Activated CD4-positive, alpha-beta T cell treated with anti-CD3 and anti-CD28 coated beads for 1 hour (primary cell): Measurements from ENCODE around the gene PRSS56.

Source experiments
- DNase-seq: peaks from one replicate; pipeline ENCODE4 v3.0.0-alpha.2; 2020

Gene PRSS56

DNA sequence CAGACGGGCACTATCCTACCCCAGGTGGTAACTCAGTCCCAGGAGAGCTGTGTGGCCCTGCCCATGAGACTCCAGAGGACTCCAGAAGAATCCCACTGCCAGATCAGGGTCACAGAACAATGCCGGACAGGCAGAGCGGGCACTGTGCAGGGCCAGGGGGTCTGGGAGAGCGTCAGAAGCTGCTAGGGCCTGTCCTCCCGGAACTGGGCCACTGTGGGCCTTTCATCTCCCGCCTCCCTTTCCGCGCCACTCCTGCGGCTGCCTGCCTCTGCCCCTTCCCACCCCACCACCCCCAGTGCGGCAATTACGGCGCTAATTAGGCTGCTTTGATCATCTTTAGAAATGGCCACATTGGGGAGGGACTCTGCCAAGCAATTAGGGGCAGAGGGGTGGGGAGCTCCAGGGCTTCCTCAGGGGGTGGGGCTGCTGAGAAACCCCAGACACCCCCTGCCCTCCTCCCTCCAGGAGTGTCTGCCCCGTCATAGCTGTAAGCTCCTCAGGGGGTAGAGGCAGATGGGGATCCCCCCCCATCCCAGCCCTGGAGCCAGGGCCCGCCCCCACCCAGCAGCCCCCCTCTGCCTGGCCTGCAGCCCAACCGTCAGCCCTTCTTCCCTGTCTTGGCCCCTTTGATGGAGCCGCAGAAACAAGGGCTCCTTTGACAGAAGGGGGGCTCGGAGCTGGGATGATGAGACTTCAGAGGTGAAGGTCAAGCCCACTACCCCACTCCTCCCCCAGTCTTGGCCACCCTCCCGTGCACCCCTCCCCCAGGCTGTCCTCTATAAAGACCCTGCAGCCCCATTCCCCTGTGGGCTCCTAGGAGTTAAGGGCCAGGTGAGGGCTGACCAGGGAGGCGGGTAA is at the start of gene PRSS56:
Gene PRSS56, plus strand, starts transcription at position 808 of the 858 bp plus-strand sequence. CDS start 211 bp downstream, outside the sequence.
- DNase-seq, result no peak

DNA sequence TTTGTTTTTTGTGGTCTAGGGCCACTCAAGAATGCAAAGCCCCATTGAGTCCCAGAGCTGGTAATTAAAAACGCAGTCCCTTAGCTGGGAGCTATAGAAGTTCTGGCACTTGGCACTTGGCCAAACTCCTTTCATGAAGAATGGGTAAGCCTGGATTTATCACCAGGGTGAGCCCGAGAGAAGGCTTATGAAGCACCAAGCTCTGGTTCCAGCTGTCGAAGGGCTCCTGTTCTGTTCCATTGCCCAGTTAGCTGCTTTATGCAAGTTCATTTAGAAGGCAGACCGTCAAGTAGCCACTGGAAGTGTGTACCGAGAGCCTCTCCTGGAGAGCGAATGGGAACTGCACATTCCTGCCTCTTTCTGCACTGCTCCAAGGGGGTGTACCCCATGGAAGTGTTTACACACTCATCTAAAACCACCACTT is 46.7 kb upstream of the PRSS56 start:
- no peak for DNase-seq

DNA sequence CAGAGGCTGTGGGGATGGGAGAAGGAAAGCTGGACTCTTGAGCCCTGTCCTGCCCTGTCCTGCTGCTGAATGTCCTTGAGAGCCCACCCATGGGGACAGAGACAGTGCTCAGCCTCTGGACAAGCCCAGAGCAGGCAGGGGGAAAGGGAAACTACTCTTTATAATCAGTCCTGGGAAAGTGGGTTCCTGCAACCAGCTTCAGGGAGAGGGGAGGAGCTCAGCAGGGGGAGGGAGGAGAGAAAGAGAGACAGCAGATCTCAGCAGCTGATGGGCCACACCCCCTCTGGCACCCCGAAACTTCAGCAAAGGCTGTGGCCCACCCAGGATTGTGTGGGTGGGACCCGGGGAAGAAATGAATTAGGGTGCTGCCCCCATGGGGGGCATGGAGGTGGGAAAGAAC is 44.1 kb upstream of the PRSS56 start:
- no peak for DNase-seq

DNA sequence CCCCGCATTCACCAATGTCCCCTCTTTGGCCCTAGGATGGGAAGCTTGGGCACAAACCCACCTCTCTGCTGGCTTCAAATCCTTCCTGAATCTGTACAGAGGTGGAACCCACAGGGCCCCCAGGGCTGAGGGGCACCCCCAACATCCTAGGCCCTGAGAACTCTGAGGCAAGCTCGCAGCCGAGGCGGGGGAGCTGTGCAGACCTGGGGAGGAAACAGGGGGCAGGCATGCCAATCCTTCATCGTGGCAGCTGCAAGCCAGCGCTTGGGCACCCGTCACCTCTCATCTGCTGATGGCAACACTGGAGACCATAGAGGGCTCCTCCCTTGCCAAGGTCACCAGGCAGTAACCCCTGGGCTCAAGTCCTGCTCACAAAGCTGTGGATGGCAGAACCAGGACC is 43.4 kb upstream of the PRSS56 start:
- no peak for DNase-seq

GRCh38 chr2:232477751-232478510 is 42.3 kb upstream of the PRSS56 start:
- no peak for DNase-seq

- no peak for DNase-seq
These were observed 41.4 kb upstream of the PRSS56 start for GRCh38 chr2:232478571-232479340.

DNA sequence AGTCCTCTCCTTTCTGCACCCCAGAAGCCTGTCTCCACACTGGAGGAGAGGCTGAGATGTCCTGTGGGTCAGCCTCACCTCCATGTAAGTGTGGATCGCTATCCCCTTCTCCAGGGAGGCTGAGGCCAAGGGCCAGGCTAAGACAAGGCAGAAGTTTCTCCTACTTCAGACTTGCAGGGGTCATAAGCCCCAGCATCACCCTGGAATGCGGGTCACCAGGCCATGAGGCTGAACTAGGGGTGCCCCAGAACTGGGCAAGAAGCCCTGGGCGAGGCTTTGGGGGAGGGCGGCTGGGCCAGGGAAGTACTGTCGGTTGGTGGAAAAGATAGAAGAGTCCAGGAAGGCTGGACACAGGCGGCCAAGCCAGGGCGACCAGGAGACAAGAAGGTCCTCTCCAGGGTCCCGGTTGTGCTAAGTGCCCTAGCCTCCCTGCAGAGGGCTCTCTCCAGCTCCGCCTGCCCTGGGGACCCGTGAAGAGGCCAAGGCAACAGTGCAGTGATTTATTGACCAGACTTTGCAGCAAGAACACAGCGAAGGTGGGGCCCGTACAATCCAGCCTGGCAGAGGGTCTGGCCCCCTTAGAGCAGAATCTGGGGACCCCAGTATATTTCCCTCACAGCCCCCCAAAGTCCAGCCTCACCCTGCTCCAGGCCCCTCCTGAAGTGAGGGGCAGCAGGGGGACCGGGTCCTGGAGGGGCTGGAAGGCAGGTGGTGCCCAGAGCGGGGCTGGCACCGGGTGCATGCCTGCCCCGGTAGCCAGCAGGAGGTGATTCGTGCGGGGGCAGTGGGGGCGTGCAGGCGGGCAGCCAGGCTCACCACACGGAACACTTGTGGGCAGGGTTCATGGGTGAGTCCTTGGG is 40.6 kb upstream of the PRSS56 start:
- DNase-seq, result no peak

DNA sequence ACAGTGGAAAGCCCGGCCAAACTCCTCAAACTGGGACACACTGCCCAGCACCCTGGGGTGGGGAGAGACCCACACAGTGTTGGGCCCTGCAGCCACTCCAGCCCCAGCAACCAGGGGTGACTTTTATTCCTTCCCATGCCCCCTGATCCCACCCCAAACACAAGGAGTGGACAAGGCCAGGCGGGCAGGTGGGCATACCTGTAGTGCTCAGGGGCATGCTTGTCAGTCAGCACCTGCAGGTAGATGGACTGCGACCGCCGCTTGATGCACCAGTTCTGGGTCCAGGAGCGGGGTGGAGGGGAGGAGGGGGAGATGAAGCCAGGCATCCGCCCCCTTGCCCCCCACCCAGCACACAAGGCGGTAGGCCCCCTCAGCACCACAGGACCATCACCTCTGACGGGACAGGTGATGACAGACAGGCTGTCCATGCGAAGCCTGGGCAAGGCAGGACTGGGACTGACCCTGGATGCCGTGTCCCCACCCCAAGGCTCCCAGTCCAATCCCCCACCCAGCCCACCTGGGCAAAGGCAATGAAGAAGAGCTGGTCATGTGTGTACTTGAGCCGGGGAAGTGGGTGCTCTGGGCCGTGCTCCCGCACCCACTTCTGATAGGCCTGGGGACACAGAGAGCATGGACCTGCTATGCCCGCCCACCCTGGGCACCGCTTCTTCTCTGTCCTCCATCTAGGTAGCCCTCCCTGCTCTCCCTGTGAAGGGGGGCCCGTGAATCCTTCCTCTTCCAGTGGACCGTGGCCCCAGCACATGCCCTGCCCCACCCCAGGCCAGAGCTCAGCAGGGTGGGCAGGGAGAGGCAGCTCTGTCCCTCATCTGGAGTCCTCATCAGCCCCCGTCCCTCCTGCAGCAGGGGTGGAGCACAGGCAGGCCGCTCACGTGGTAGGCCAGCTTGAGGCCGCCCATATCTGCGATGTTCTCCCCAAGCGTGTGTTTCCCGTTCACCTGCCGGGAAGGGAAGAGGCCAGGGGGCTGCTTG is 39.7 kb upstream of the PRSS56 start:
- DNase-seq, result no peak

GRCh38 chr2:232481322-232482140 is 38.7 kb upstream of the PRSS56 start:
- DNase-seq, result no peak

- no peak for DNase-seq
These were observed 37.6 kb upstream of the PRSS56 start for GRCh38 chr2:232482301-232483238.

DNA sequence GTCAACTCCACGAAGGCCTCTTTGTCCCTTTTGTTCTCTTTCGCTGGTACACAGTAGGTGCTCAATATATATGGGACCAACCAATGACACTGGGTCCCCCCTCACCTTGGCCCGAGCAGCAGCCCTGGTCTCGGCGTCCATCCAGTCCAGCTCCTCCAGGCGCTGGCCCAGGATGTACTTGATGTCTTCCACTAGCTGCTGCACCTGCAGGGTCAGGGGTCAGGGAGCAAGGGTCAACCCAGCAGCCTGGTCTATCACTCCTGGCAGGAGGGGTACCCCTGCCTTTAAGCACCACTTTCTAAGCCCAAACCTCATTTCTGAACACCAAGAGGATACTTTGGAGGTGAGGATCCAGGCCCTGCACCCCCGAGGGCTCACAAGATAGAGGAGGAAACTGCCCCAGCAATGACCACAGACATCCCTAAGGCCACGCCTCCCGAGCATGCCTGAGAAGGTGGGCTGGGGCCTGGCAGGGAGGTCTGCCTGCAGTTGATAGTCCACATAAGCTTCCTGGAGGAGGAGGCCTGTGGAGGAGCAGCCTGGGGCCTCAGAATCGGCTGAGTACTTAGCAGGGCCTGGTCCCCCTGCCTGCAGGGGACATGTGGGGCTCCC is 36.8 kb upstream of the PRSS56 start:
- DNase-seq, result no peak

- no peak for DNase-seq
These were observed 36.1 kb upstream of the PRSS56 start for GRCh38 chr2:232483923-232484627.

GRCh38 chr2:232484628-232485347 is 35.4 kb upstream of the PRSS56 start:
- no peak for DNase-seq

GRCh38 chr2:232485348-232485756 is 34.8 kb upstream of the PRSS56 start:
- DNase-seq, result no peak

GRCh38 chr2:232485757-232486557 is 34.2 kb upstream of the PRSS56 start:
- no peak for DNase-seq
